Small intestine (tissue), 7 donors: Measurements from ENCODE around the gene TTK. TPM values are rescaled to one million over a fixed set of nuclear protein-coding genes. Genes with fewer than 3 reads are reported as not detected.
"Not testable (repeated sequence)": the region's sequence is repeated elsewhere in the genome, so short reads cannot be mapped to it uniquely, and the experiment has no call there.

Experiments used
- DNase-seq, 2 donors: peaks; one replicate each; pipeline versions ENCODE4 v3.0.0 to v3.0.0-alpha.2; 2013
- FAIRE-seq: peaks from 2 replicates; lab custom pipeline; 2012; peaks lifted over from hg19 to GRCh38; lab: Jason Lieb, UNC
- H3K27ac ChIP-seq, 3 donors: one replicate each; pipeline ENCODE4 v1.5.1; 2013; ENCODE audit warnings: low read length in 2 of 3, mild to moderate bottlenecking in 2 of 3, control low read depth in 1 of 3, inconsistent platforms in 1 of 3, low read depth in 1 of 3, moderate library complexity in 1 of 3
- H3K27me3 ChIP-seq, 3 donors: one replicate each; pipeline ENCODE4 v1.6.1; 2013; ENCODE audit warnings: low read length in 3 of 3, inconsistent platforms in 1 of 3; ENCODE audit not compliant: control insufficient read depth in 3 of 3, insufficient read depth in 3 of 3
- H3K36me3 ChIP-seq, 3 donors: one replicate each; pipeline ENCODE4 v1.6.1; 2013; ENCODE audit warnings: low read length in 3 of 3, inconsistent platforms in 1 of 3, low read depth in 1 of 3, mild to moderate bottlenecking in 1 of 3, moderate library complexity in 1 of 3; ENCODE audit not compliant: control insufficient read depth in 3 of 3, insufficient read depth in 2 of 3
- H3K4me1 ChIP-seq, 3 donors: one replicate each; pipeline ENCODE4 v1.6.1; 2013; ENCODE audit warnings: low read length in 2 of 3, inconsistent platforms in 1 of 3, low read depth in 1 of 3, mild to moderate bottlenecking in 1 of 3, moderate library complexity in 1 of 3; ENCODE audit not compliant: control insufficient read depth in 3 of 3, insufficient read depth in 2 of 3
- H3K4me3 ChIP-seq, 3 donors: one replicate each; pipeline ENCODE4 v1.5.1; 2013; ENCODE audit warnings: low read length in 3 of 3, control low read depth in 1 of 3, inconsistent platforms in 1 of 3, low read depth in 1 of 3, mild to moderate bottlenecking in 1 of 3, moderate library complexity in 1 of 3
- H3K9me3 ChIP-seq, 2 donors: one replicate each; pipeline ENCODE4 v1.6.1; 2013; ENCODE audit warnings: low read depth in 1 of 2, low read length in 1 of 2; ENCODE audit not compliant: control insufficient read depth in 2 of 2, insufficient read depth in 1 of 2
- WGBS, 3 donors: extraction: QIAGEN DNeasy Blood & Tissue Kit; methylation state at CpG; one replicate each; pipeline ENCODE4 v1.1.7; 2013; 5-methylcytosine and 5-hydroxymethylcytosine counted together
- polyA plus RNA-seq, 4 donors: library from polyadenylated mRNA; stranded (reverse) in 3 of 4; unstranded in 1 of 4; fragments of 200-250 nt in 3 of 4; fragments of 120-200 nt in 1 of 4; gene quantifications; one replicate each; pipeline versions ENCODE4 v1.2.1 to v1.2.3, GENCODE V29; 2013
- donor health status: healthy with polysubstance abuse.
- donor health status: control.
- donor health status: control.
- donor health status: Bipolar disorder and iron deficiency.
- donor health status: healthy.

The TTK gene
- polyA plus RNA-seq, 4 donors: 0.45 to 9.8 (median 9.8) TPM; not detected in 1

- H3K4me1 ChIP-seq: no peaks in the 10 kb centered on the region
- H3K27me3 ChIP-seq: no peaks in the 10 kb centered on the region
- no peak overlapping the region for H3K4me3 ChIP-seq
- no peak for FAIRE-seq
- no peak for DNase-seq
- H3K27ac ChIP-seq: no peak overlapping the region
- H3K36me3 ChIP-seq: peaks cover 0 to 2% (median 0%) of the 10 kb centered on the region in 3 donors
- 82 to 99% (median 85%) methylated on average over 3 of the region's 3 CpGs for whole genome bisulfite sequencing, 3 donors
- H3K9me3 ChIP-seq: no peaks in the 10 kb centered on the region
Observed at GRCh38 chr6:80028589-80028988, 24.1 kb downstream of the TTK start.

GRCh38 chr6:80029470-80029869, 25.0 kb downstream of the TTK start:
- no peak for FAIRE-seq

GRCh38 chr6:80048220-80048619, 43.8 kb downstream of the TTK start:
- not testable (repeated sequence) for H3K4me3 ChIP-seq, H3K9me3 ChIP-seq, H3K27me3 ChIP-seq, FAIRE-seq, H3K4me1 ChIP-seq, H3K36me3 ChIP-seq, DNase-seq, H3K27ac ChIP-seq
- WGBS, 3 donors: 97 to 99% (median 97%) methylated on average over 3 of the region's 3 CpGs

More at GRCh38 chr6:80029470-80029869, 25.0 kb downstream of the TTK start:
- Histone ChIP-seq H3K36me3 (peaks cover 0 to 2% (median 0%) of the 10 kb centered on the region in 3 donors), H3K27ac (no peak overlapping the region), H3K9me3 (no peaks in the 10 kb centered on the region), H3K4me3 (no peak overlapping the region), H3K27me3 (no peaks in the 10 kb centered on the region), H3K4me1 (no peaks in the 10 kb centered on the region)
- WGBS, 3 donors: 74 to 84% (median 77%) methylated on average over 3 of the region's 3 CpGs
- no peak for DNase-seq

- Histone ChIP-seq H3K4me1 (no peaks in the 10 kb centered on the region), H3K9me3 (no peaks in the 10 kb centered on the region), H3K36me3 (no peaks in the 10 kb centered on the region), H3K27ac (no peak overlapping the region), H3K4me3 (no peak overlapping the region), H3K27me3 (no peaks in the 10 kb centered on the region)
- DNase-seq (no peak), FAIRE-seq (no peak)
Observed at GRCh38 chr6:80060774-80061173, 56.3 kb downstream of the TTK start.

GRCh38 chr6:80068146-80068545, 63.7 kb downstream of the TTK start:
- H3K4me3 ChIP-seq, H3K27me3 ChIP-seq, DNase-seq, FAIRE-seq, H3K27ac ChIP-seq, H3K9me3 ChIP-seq, H3K36me3 ChIP-seq, H3K4me1 ChIP-seq: not testable (repeated sequence)
- WGBS, 3 donors: 83 to 91% (median 88%) methylated on average over 7 of the region's 7 CpGs

- not testable (repeated sequence) for DNase-seq, H3K27me3 ChIP-seq, H3K36me3 ChIP-seq, H3K9me3 ChIP-seq, H3K27ac ChIP-seq, H3K4me1 ChIP-seq, FAIRE-seq, H3K4me3 ChIP-seq
- 81 to 88% (median 88%) methylated on average over 19 of the region's 19 CpGs for WGBS, 3 donors
Observed at GRCh38 chr6:80070431-80070830, 66.0 kb downstream of the TTK start.

GRCh38 chr6:80077067-80077466, 72.6 kb downstream of the TTK start:
- Histone ChIP-seq H3K27me3 (peaks cover 0 to 3% (median 0%) of the 10 kb centered on the region in 3 donors), H3K9me3 (peaks cover 0 to 8% of the 10 kb centered on the region in 2 donors), H3K36me3 (no peaks in the 10 kb centered on the region), H3K4me1 (no peaks in the 10 kb centered on the region), H3K27ac (no peak overlapping the region), H3K4me3 (no peak overlapping the region)
- WGBS, 3 donors: 84 to 100% (median 85%) methylated on average over 1 of the region's 1 CpG
- DNase-seq: no peak
- FAIRE-seq: no peak

GRCh38 chr6:80088637-80089036, 84.2 kb downstream of the TTK start:
- H3K4me1 ChIP-seq: no peaks in the 10 kb centered on the region
- FAIRE-seq: no peak
- H3K9me3 ChIP-seq: no peaks in the 10 kb centered on the region
- no peaks in the 10 kb centered on the region for H3K36me3 ChIP-seq
- H3K27me3 ChIP-seq: no peaks in the 10 kb centered on the region
- no peak overlapping the region for H3K4me3 ChIP-seq
- no peak overlapping the region for H3K27ac ChIP-seq
- 79 to 88% (median 84%) methylated on average over 6 of the region's 6 CpGs for WGBS, 3 donors
- no peak for DNase-seq

GRCh38 chr6:80091506-80091905, 87.1 kb downstream of the TTK start:
- Histone ChIP-seq H3K36me3 (no peaks in the 10 kb centered on the region), H3K9me3 (no peaks in the 10 kb centered on the region), H3K4me1 (no peaks in the 10 kb centered on the region), H3K4me3 (no peak overlapping the region), H3K27me3 (no peaks in the 10 kb centered on the region), H3K27ac (no peak overlapping the region)
- FAIRE-seq (no peak), DNase-seq (no peak)
